HEK293T (cell line): Measurements from ENCODE around the gene CFAP251.

ENCODE experiments used
- ARNT ChIP-seq: fragments of 450-650 bp; IDR thresholded peaks from 2 replicates; pipeline ENCODE4 v1.6.1; 2017; ENCODE audit warnings: mild to moderate bottlenecking
- FOXA1 ChIP-seq: fragments of 450-650 bp; IDR thresholded peaks from 2 replicates; pipeline ENCODE4 v1.6.1; 2016; ENCODE audit warnings: mild to moderate bottlenecking
- FOXM1 ChIP-seq: fragments of 450-650 bp; IDR thresholded peaks from 2 replicates; pipeline ENCODE4 v1.6.1; 2017; ENCODE audit warnings: mild to moderate bottlenecking, borderline replicate concordance
- TARDBP ChIP-seq: fragments of 450-650 bp; IDR thresholded peaks from 2 replicates; pipeline ENCODE4 v1.6.1; 2016
- ZNF384 ChIP-seq: fragments of 450-650 bp; IDR thresholded peaks from 2 replicates; pipeline ENCODE4 v1.6.1; 2016

- TF ChIP-seq ARNT (no peak), TARDBP (no peak), ZNF384 (no peak), FOXA1 (no peak), FOXM1 (no peak)
Measured at GRCh38 chr12:121937654-121938053, 19.3 kb downstream of the CFAP251 start.
